NCI-H345 treated with DMSO at 0.1 percent for 48 hours (cell line): Measurements from ENCODE around the gene PRKCE.
"Not testable (repeated sequence)": the region's sequence is repeated elsewhere in the genome, so short reads cannot be mapped to it uniquely, and the experiment has no call there.

Experiments
- DNase-seq: peaks from one replicate; lab custom pipeline; 2025; ENCODE audit not compliant: unreplicated experiment; lab: John Stamatoyannopoulos, UW

Gene PRKCE

GRCh38 chr2:46198164-46198883 lies 546.8 kb downstream of the PRKCE start:
- DNase-seq = no peak

GRCh38 chr2:46198966-46199365 lies 547.5 kb downstream of the PRKCE start:
- no peak for DNase-seq

GRCh38 chr2:46200100-46200690 lies 548.7 kb downstream of the PRKCE start:
- no peak for DNase-seq

DNA sequence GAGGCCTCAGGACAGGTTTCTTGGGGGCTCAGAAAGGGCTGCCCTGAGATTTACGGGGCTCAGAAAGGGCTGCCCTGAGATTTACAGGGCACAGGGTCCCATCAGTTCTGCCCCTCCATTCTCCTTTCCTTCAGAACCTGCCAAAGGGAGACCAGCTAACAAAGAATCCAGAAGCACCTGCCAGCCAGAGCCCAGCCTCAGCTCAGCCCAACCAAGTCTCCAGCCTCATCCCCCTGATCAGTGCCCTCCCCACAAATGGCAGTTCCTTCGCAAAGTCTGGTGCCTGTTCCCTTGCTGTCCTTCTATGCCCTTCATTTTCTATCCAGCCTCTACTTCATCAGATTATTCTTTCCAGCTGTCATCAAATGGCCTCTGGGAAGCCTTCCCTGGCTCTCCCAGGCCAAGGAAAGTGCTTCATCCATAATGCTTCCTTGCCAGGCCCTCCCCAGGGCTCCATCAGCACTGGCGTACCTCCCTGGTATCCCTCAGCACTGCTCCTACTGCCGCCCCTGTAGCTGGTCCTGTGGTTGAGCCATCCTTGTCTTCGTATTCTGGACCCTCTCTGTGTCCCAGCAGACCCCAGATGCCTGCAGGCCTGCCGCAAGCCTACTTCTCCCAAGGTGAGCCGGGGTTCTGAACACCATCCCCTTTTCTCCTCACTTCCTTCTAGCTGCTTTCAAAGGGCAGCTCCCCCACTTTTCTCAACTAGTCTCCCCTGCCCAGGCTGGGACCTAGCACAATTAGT lies 549.6 kb downstream of the PRKCE start:
- no peak for DNase-seq

DNA sequence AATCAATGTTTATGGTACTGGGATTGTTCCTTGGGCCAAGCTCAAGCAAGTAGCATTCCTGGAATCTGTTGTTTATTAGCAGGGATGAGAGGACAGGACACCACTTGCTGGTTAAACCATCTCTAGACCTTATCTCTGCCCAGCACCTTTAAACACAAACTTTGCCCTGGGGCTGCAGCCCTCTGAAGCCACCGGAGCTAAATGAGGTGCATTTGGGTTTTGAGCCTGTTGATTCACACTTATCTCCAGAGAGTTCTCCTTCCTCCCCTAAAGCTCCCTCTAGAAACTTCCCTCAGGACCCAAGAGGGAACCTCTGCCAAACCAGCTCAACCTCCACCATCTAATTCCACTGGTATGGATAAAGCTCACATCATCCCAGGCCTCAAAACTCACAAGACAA lies 551.0 kb downstream of the PRKCE start:
- no peak for DNase-seq

DNA sequence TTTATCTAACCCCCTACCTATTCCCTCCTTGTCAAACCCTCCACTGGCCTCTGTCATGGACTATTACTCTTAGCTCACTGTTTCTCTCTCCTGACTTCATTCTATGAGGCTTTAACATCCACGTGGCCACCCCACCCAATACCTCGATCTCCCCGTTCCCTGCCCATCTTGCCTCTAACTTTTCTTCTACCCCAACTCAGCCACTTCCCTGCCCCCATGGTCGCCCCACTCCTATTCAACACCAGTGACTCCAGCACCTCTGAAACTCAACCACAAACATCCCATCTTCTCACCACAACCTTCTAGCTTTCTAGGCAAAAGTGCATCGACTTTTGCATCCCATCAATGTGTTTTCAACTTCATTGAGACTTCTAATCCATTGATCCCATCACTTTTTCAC lies 551.5 kb downstream of the PRKCE start:
- DNase-seq = no peak

DNA sequence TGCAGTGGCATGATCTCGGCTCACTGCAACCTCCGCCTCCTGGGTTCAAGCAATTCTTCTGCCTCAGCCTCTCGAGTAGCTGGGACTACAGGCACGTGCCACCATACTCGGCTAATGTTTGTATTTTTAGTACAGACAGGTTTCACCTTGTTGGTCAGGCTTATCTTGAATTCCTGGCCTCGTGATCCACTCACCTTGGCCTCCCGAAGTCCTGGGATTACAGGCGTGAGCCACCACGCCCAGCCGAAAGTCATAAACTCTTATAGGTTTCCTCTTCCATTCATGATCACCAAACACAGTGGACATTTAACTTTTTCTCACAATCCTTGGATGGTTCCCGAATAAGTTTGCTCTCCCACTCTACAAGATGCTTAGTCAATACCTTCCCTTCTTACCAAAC lies 552.2 kb downstream of the PRKCE start:
- not testable (repeated sequence) for DNase-seq

DNA sequence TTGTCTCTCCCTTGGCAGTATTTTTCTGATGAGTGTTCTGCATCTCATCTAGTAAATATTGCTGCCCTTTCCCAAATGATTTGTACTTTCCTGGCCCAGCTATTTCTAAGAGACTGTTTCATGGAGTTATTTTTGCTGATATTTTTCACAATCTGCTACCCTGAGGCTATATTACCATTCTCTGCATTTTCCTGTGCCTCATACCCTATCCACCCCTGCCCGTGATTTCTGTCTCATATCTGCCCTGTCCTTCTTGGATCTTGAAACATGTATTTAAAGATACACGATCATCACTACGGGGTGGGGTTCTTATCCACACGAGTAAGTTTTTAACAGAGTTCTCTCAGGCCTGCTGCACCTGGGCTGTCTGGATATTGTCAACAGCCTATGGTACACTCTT lies 556.1 kb downstream of the PRKCE start:
- no peak for DNase-seq

DNA sequence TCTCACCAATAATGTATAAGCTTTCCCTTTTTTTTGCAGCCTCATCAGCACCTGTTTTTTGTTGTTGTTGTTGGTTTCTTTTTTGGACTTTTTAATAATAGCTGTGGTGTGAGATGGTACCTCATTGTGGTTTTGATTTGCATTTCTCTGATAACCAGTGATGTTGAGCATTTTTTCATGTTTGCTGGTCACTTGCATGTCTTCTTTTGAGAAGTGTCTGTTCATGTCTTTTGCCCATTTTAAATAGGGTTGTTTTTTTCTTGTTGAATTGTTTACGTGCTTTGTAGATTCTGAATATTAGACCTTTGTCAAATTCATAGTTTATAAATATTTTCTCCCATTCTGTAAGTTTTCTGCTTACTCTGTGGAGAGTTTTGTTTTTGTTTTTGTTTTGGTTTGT lies 557.3 kb downstream of the PRKCE start:
- DNase-seq = no peak

- no peak for DNase-seq
Measured at GRCh38 chr2:46210063-46210462, 558.6 kb downstream of the PRKCE start.

DNA sequence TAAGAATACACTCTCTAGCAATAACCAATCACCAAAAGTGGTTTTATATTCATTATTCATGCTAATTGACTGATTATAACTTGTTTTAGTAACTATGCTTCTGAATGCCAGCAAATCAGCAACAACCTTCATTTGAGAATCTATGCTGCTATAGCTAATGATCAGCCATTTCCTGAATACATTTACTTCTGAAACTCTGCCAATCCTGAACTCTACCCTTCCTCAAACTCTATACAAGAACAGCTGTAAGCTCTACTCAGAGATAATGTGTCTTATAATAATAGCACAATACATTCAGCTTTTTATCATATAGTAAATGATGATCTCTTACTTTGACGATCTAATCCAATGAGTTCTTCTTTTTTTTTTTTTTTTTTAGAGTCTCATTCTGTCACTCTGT lies 560.0 kb downstream of the PRKCE start:
- DNase-seq = no peak

DNA sequence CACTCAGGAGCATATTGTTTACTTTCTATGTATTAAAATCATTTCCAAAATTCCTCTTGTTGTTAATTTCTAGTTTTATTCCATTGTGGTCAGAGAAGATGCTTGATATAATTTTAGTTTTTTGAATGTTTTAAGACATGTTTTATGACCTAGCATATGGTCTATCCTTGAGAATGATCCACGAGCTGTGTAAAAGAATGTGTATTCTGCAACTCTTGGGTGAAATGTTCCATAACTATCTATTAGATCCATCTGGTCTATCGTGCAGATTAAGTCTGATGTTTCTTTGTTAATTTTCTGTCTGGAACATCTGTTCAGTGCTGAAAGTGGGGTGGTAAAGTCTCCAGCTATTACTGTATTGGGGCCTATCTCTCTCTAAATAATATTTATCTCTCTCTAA lies 562.4 kb downstream of the PRKCE start:
- DNase-seq = no peak

- no peak for DNase-seq
Measured at GRCh38 chr2:46216213-46216612, 564.7 kb downstream of the PRKCE start.

DNA sequence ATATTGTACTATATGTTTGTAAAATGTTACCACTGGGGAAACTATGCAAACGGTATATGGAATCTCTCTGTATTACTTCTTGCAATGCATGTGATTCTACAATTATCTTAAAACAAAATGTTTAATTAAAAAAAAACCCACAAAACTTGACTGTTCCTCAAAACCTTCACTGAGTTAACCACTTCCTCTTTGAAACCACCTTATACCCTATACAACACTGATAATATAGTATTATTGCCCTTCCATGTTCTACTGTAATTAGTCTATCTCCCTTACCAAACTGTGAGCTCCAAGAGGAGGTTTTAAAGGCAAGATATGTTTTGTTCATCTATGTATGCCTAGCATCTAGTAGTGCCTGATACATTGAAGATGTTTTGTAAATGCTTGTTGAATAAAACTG lies 572.0 kb downstream of the PRKCE start:
- not testable (repeated sequence) for DNase-seq

- DNase-seq = no peak
Measured at GRCh38 chr2:46225150-46225625, 573.7 kb downstream of the PRKCE start.

DNA sequence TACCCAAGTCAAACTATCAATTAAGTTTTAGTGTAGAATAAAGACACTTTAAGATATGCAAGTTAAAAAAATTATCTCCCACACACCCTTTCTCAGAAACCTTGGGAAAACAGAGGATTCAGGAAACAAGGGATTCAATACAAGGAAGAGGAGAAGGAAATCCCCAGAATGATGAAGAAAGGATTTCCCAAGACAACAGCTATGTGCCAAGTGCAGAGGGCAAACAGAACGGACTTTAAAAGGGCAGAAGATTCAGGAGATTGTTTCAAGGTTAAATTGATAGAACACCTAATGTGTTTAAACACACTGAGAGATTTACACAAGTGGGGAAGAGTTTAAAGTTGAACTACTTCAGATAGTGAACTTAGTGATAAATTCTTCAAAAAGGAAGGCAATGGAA lies 574.3 kb downstream of the PRKCE start:
- DNase-seq = no peak

- no peak for DNase-seq
Measured at GRCh38 chr2:46226620-46227019, 575.1 kb downstream of the PRKCE start.

DNA sequence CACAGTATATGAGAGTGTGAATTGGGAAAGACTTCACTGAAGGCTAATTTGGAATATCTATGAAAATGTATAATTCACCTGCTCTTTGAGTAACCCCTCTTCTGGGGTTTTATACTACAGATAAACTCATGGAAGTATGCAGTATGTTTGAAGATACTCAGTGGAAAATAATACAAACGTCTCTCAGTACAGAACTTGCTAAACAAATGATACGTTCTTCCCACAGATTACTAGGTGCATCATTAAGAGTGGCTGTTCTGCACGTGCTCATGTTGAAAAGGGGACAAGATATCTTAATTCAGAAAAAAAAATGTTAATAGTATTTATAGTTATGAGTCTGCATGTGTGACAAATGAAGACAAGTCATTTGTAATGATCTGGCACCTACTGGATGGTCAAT lies 575.5 kb downstream of the PRKCE start:
- DNase-seq = no peak

GRCh38 chr2:46227674-46228289 lies 576.3 kb downstream of the PRKCE start:
- DNase-seq = no peak

DNA sequence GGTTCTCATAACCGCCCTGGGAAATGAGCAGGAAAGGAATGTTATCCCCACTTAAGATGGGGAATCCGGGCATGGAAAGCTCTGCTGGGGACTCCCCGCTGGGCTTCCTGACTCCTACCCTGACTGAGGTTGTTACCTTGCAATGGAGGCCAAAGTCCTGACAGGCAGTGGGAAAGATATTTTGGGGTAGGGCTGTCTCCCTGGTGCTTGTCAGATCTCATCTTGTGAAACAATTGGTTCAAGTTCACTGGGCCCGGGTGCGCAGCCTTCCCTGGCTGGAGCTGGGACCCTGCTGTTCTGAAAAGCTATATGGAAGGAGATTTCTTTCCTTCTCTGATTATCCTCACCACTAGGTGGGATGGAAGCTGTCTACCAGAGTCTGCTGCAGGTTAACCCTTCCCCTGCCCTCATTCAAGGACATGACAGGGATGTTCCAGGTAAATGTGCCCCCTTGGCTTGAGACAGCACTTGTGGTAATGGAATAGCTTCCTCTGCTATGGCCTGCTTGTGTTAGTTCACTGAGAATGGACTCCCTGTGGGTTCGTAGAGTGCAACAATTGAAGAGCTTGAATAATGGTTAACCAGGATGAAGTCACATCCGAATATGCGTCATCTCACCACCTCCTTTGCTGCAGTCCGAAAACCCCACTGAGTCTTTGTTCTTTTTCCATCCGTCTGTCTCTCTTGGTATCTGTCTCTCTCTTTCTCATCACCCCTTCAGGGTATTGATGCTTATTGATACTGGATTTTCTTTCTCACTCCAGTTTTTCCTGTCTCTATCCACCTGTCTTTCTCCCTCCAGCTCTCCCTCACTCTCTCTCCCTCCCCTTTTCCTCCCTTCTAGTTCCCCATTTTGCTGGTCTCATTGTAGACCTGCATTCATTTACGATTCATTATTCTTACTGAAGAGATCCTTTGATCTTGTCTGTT lies 577.9 kb downstream of the PRKCE start:
- DNase-seq = peak; percentile 39

- DNase-seq = no peak
Measured at GRCh38 chr2:46230115-46230571, 578.7 kb downstream of the PRKCE start.
